PC-3 (cell line): ENCODE data around the gene HSD17B4. TPM values are rescaled to one million over a fixed set of nuclear protein-coding genes. Genes with fewer than 3 reads are reported as not detected.

ENCODE experiments used
- ATAC-seq: fragments of 200-7000 bp; cut with Tn5 transposase; 2 replicates; pipeline ENCODE4 v1.9.1; 2020; ENCODE audit warnings: mild to moderate bottlenecking, moderate library complexity
- BruUV-seq: library from RNA; stranded (reverse); fragments of 400-500 nt; replicated peaks from 2 replicates; lab custom pipeline; 2021; lab: Mats Ljungman, UMichigan
- CTCF ChIA-PET: fragments of 300-600 bp; sonication (Branson Sonifier 250); formaldehyde crosslinking; loops from one replicate; lab custom pipeline; 2022; ENCODE audit warnings: antibody characterized with exemption; lab: Charles Lee
- POLR2A ChIA-PET: fragments of 300-600 bp; sonication (Branson Sonifier 250); formaldehyde crosslinking; loops from one replicate; lab custom pipeline; 2022; ENCODE audit warnings: antibody characterized with exemption; ENCODE audit not compliant: unreplicated experiment; lab: Charles Lee
- DNase-seq: peaks from one replicate; pipeline ENCODE4 v3.0.0-alpha.2; 2015
- H2AFZ ChIP-seq: fragments of 300-600 bp; sonication (generic); 2 replicates; pipeline ENCODE4 v1.6.0; 2016; ENCODE audit warnings: antibody characterized with exemption, low read length
- H3F3A ChIP-seq: fragments of 300-600 bp; sonication (generic); one replicate; pipeline ENCODE4 v1.6.0; 2017; ENCODE audit warnings: antibody characterized with exemption, low read length, control low read depth, mild to moderate bottlenecking; ENCODE audit not compliant: unreplicated experiment
- H3K27ac ChIP-seq: fragments of 300-600 bp; sonication (generic); 2 replicates; pipeline ENCODE4 v1.5.1; 2016; ENCODE audit warnings: mild to moderate bottlenecking, low read length
- H3K27me3 ChIP-seq: fragments of 300-600 bp; sonication (generic); 2 replicates; pipeline ENCODE4 v1.6.1; 2016; ENCODE audit warnings: low read length, mixed read lengths
- H3K36me3 ChIP-seq: fragments of 300-600 bp; sonication (generic); 2 replicates; pipeline ENCODE4 v1.6.1; 2016; ENCODE audit warnings: low read depth, mixed run types, low read length, mixed read lengths
- H3K4me1 ChIP-seq: fragments of 300-600 bp; sonication (generic); 2 replicates; pipeline ENCODE4 v1.5.1; 2016; ENCODE audit warnings: low read length; ENCODE audit not compliant: insufficient read depth
- H3K4me2 ChIP-seq: fragments of 300-600 bp; sonication (generic); 2 replicates; pipeline ENCODE4 v1.6.0; 2016; ENCODE audit warnings: low read length
- H3K4me3 ChIP-seq: fragments of 300-600 bp; sonication (generic); 2 replicates; pipeline ENCODE4 v1.5.1; 2016; ENCODE audit warnings: mild to moderate bottlenecking, low read length, mixed read lengths
- H3K79me2 ChIP-seq: fragments of 300-600 bp; sonication (generic); 2 replicates; pipeline ENCODE4 v1.6.1; 2017; ENCODE audit warnings: low read length, mixed read lengths
- H3K9ac ChIP-seq: fragments of 300-600 bp; sonication (generic); 2 replicates; pipeline ENCODE4 v1.6.0; 2016; ENCODE audit warnings: mild to moderate bottlenecking, low read length
- H3K9me2 ChIP-seq: fragments of 300-600 bp; sonication (generic); replicated peaks from 2 replicates; pipeline ENCODE4 v1.6.1; 2016; ENCODE audit warnings: mixed run types, low read length, mixed read lengths
- H3K9me3 ChIP-seq: fragments of 300-600 bp; sonication (generic); 2 replicates; pipeline ENCODE4 v1.6.1; 2016; ENCODE audit warnings: low read length, mixed read lengths
- H4K20me1 ChIP-seq: fragments of 300-600 bp; sonication (generic); 2 replicates; pipeline ENCODE4 v1.6.1; 2016; ENCODE audit warnings: low read length, mixed read lengths
- CTCF ChIP-seq: fragments of 300-600 bp; sonication (generic); conservative IDR thresholded peaks from 2 replicates; pipeline ENCODE4 v1.5.1; 2017; ENCODE audit warnings: antibody characterized with exemption, low read depth, mild to moderate bottlenecking, low read length
- EZH2 ChIP-seq: fragments of 300-600 bp; sonication (generic); IDR thresholded peaks from one replicate; pipeline ENCODE4 v1.6.1; 2017; ENCODE audit warnings: antibody characterized with exemption, mild to moderate bottlenecking, low read length; ENCODE audit not compliant: unreplicated experiment
- EZH2phosphoT487 ChIP-seq: fragments of 300-600 bp; sonication (generic); IDR thresholded peaks from 2 replicates; pipeline ENCODE4 v1.6.1; 2018; ENCODE audit warnings: mild to moderate bottlenecking, antibody characterized with exemption, low read length, borderline replicate concordance
- intact Hi-C: fragments of 100-400 bp; cut with micrococcal nuclease; formaldehyde crosslinking; loops from 2 replicates; pipeline ENCODE4 v1.9.0; 2023
- total RNA-seq: library from RNA; depleted of rRNA; stranded (reverse); fragments of >200 nt; gene quantifications from 2 replicates; pipeline ENCODE4 v1.2.3, GENCODE V29; 2014

HSD17B4 gene
- total RNA-seq, 1 experiment from 2014 or later = 165 TPM

GRCh38 chr5:119537704-119538103 lies 85.4 kb downstream of the HSD17B4 start:
- intact Hi-C loops = loop anchor here (1.0 kb wide), 1 partner anchor 10 kb away; no protein-coding TSS in a partner anchor
- H3K27ac ChIP-seq = peak overlapping the region; percentile 72
- H3F3A ChIP-seq = peaks cover 7% of the 10 kb centered on the region
- TF ChIP-seq EZH2 (no peak), CTCF (no peak), EZH2phosphoT487 (no peak)
- ATAC-seq (peak; percentile 97), DNase-seq (peak; percentile 84)
- 0 out of 2 replicates have a peak overlapping the region, but pooled peaks have one; percentile 40 for H2AFZ ChIP-seq
- no peaks in the 10 kb centered on the region for H3K36me3 ChIP-seq
- H3K79me2 ChIP-seq = no peaks in the 10 kb centered on the region
- H3K9me3 ChIP-seq = no peaks in the 10 kb centered on the region
- no peaks in the 10 kb centered on the region for H3K9me2 ChIP-seq
- H3K9ac ChIP-seq = no peak overlapping the region
- peaks cover 20% of the 10 kb centered on the region for H3K4me1 ChIP-seq
- H3K4me3 ChIP-seq = no peak overlapping the region
- peak overlapping the region; percentile 44 for H3K4me2 ChIP-seq
- H3K27me3 ChIP-seq = no peaks in the 10 kb centered on the region
- BruUV-seq = no TSS peak
- H4K20me1 ChIP-seq = no peaks in the 10 kb centered on the region
- CTCF ChIA-PET = no interaction called here
- POLR2A ChIA-PET = no interaction called here

GRCh38 chr5:119541716-119542115 lies 89.4 kb downstream of the HSD17B4 start:
- Histone ChIP-seq H4K20me1 (no peaks in the 10 kb centered on the region), H3K27ac (no peak overlapping the region), H3K79me2 (no peaks in the 10 kb centered on the region), H3K4me1 (peaks cover 19% of the 10 kb centered on the region), H3K4me2 (no peak overlapping the region), H3K9me2 (no peaks in the 10 kb centered on the region), H3K27me3 (no peaks in the 10 kb centered on the region), H3K36me3 (no peaks in the 10 kb centered on the region), H3F3A (peaks cover 7% of the 10 kb centered on the region), H2AFZ (no peak overlapping the region), H3K9me3 (no peaks in the 10 kb centered on the region), H3K9ac (no peak overlapping the region), H3K4me3 (no peak overlapping the region)
- ATAC-seq (no peak), DNase-seq (no peak)
- CTCF ChIA-PET = no interaction called here
- no TSS peak for BruUV-seq
- intact Hi-C loops = no loop called here
- POLR2A ChIA-PET = no interaction called here
- TF ChIP-seq EZH2phosphoT487 (no peak), EZH2 (no peak), CTCF (no peak)

GRCh38 chr5:119551819-119552218 lies 99.5 kb downstream of the HSD17B4 start:
- Histone ChIP-seq H3K27ac (no peak overlapping the region), H2AFZ (no peak overlapping the region), H3K9ac (no peak overlapping the region), H3K9me3 (no peaks in the 10 kb centered on the region), H3K4me1 (no peaks in the 10 kb centered on the region), H3K36me3 (no peaks in the 10 kb centered on the region), H3F3A (no peaks in the 10 kb centered on the region), H3K4me2 (no peak overlapping the region), H4K20me1 (no peaks in the 10 kb centered on the region), H3K9me2 (no peaks in the 10 kb centered on the region), H3K79me2 (no peaks in the 10 kb centered on the region), H3K27me3 (no peaks in the 10 kb centered on the region), H3K4me3 (no peak overlapping the region)
- CTCF ChIA-PET = no interaction called here
- BruUV-seq = no TSS peak
- DNase-seq (no peak), ATAC-seq (no peak)
- POLR2A ChIA-PET = no interaction called here
- intact Hi-C loops = no loop called here
- no peak for TF ChIP-seq CTCF
- no peak for TF ChIP-seq EZH2phosphoT487
- TF ChIP-seq EZH2 = no peak
